ENCODE measurements around the gene GRIA1. TPM values are rescaled to one million over a fixed set of nuclear protein-coding genes. Genes with fewer than 3 reads are reported as not detected.

Gene GRIA1
- total RNA-seq, 2 donors from 2014 or later = 2.7 TPM; not detected in 1

GRCh38 chr5:153702265-153702664, 211.8 kb downstream of the GRIA1 start:
- intact Hi-C loops (cut with DNase I) = no loop called here
- 87% methylated on average over 4 of the region's 4 CpGs for WGBS
- no peak overlapping the region for H3K27ac ChIP-seq
- no peak overlapping the region for H3K4me3 ChIP-seq
- no peaks in the 10 kb centered on the region for H3K36me3 ChIP-seq
- H3K9me3 ChIP-seq = no peaks in the 10 kb centered on the region
- no peaks in the 10 kb centered on the region for H3K27me3 ChIP-seq (replicated peaks; ENCODE audit: insufficient read depth)
- no peaks in the 10 kb centered on the region for H3K4me1 ChIP-seq (replicated peaks)
- no peak for TF ChIP-seq CTCF (IDR thresholded peaks at IDR 0.05)
- TF ChIP-seq POLR2AphosphoS5 (IDR thresholded peaks at IDR 0.05) = no peak
- no peak for TF ChIP-seq POLR2A (IDR thresholded peaks at IDR 0.05)
- no peak for DNase-seq (ENCODE audit: low spot score)

- intact Hi-C loops (cut with DNase I) = no loop called here
- H3K4me3 ChIP-seq = no peak overlapping the region
- TF ChIP-seq CTCF (IDR thresholded peaks at IDR 0.05) = no peak
- no peak for TF ChIP-seq POLR2A (IDR thresholded peaks at IDR 0.05)
- H3K27ac ChIP-seq = no peak overlapping the region
- no peaks in the 10 kb centered on the region for H3K36me3 ChIP-seq
- no peak for DNase-seq (ENCODE audit: low spot score)
- H3K9me3 ChIP-seq = no peaks in the 10 kb centered on the region
- no peaks in the 10 kb centered on the region for H3K27me3 ChIP-seq (replicated peaks; ENCODE audit: insufficient read depth)
- H3K4me1 ChIP-seq (replicated peaks) = no peaks in the 10 kb centered on the region
Measured at GRCh38 chr5:153704110-153704509, 213.6 kb downstream of the GRIA1 start.

GRCh38 chr5:153707626-153708025, 217.2 kb downstream of the GRIA1 start:
- H3K27me3 ChIP-seq (replicated peaks; ENCODE audit: insufficient read depth) = no peaks in the 10 kb centered on the region
- intact Hi-C loops (cut with DNase I) = no loop called here
- H3K36me3 ChIP-seq = no peaks in the 10 kb centered on the region
- TF ChIP-seq POLR2A (IDR thresholded peaks at IDR 0.05) (no peak), POLR2AphosphoS5 (IDR thresholded peaks at IDR 0.05) (no peak), CTCF (IDR thresholded peaks at IDR 0.05) (no peak)
- H3K4me3 ChIP-seq = no peak overlapping the region
- no peaks in the 10 kb centered on the region for H3K9me3 ChIP-seq
- no peak for DNase-seq (ENCODE audit: low spot score)
- 75% methylated on average over 6 of the region's 6 CpGs for WGBS
- no peaks in the 10 kb centered on the region for H3K4me1 ChIP-seq (replicated peaks)
- H3K27ac ChIP-seq = no peak overlapping the region

- Histone ChIP-seq H3K36me3 (no peaks in the 10 kb centered on the region), H3K9me3 (no peaks in the 10 kb centered on the region), H3K4me3 (no peak overlapping the region), H3K27ac (no peak overlapping the region), H3K27me3 (replicated peaks; ENCODE audit: insufficient read depth) (no peaks in the 10 kb centered on the region), H3K4me1 (replicated peaks) (no peaks in the 10 kb centered on the region)
- TF ChIP-seq POLR2A (IDR thresholded peaks at IDR 0.05) = no peak
- 90% methylated on average over 4 of the region's 4 CpGs for WGBS
- no peak for DNase-seq (ENCODE audit: low spot score)
- intact Hi-C loops (cut with DNase I) = no loop called here
Measured at GRCh38 chr5:153711755-153712154, 221.3 kb downstream of the GRIA1 start.

- TF ChIP-seq POLR2AphosphoS5 (IDR thresholded peaks at IDR 0.05) (no peak), POLR2A (IDR thresholded peaks at IDR 0.05) (no peak)
- DNase-seq (ENCODE audit: low spot score) = no peak
- H3K27ac ChIP-seq = no peak overlapping the region
- H3K4me1 ChIP-seq (replicated peaks) = no peaks in the 10 kb centered on the region
- H3K4me3 ChIP-seq = no peak overlapping the region
- intact Hi-C loops (cut with DNase I) = no loop called here
- no peaks in the 10 kb centered on the region for H3K36me3 ChIP-seq
- no peaks in the 10 kb centered on the region for H3K9me3 ChIP-seq
- no peaks in the 10 kb centered on the region for H3K27me3 ChIP-seq (replicated peaks; ENCODE audit: insufficient read depth)
- WGBS = 79% methylated on average over 3 of the region's 3 CpGs
Measured at GRCh38 chr5:153712946-153713345, 222.5 kb downstream of the GRIA1 start.

GRCh38 chr5:153713943-153714342, 223.5 kb downstream of the GRIA1 start:
- 79% methylated on average over 8 of the region's 8 CpGs for WGBS
- intact Hi-C loops (cut with DNase I) = no loop called here

More at GRCh38 chr5:153713943-153714342, 223.5 kb downstream of the GRIA1 start:
- no peak for DNase-seq (ENCODE audit: low spot score)
- TF ChIP-seq POLR2AphosphoS5 (IDR thresholded peaks at IDR 0.05) (no peak), CTCF (IDR thresholded peaks at IDR 0.05) (no peak), POLR2A (IDR thresholded peaks at IDR 0.05) (no peak)
- H3K27me3 ChIP-seq (replicated peaks; ENCODE audit: insufficient read depth) = no peaks in the 10 kb centered on the region
- H3K4me1 ChIP-seq (replicated peaks) = no peaks in the 10 kb centered on the region
- no peak overlapping the region for H3K27ac ChIP-seq
- no peak overlapping the region for H3K4me3 ChIP-seq
- H3K36me3 ChIP-seq = no peaks in the 10 kb centered on the region
- H3K9me3 ChIP-seq = no peaks in the 10 kb centered on the region
